GM15510 (cell line): ENCODE data around the gene TNC.

Experiments
- POLR2A ChIP-seq: IDR thresholded peaks from 3 replicates; pipeline ENCODE4 v1.6.1; 2011; ENCODE audit warnings: borderline replicate concordance; ENCODE audit not compliant: insufficient read length; ENCODE audit errors: extremely low read depth

Gene TNC

DNA sequence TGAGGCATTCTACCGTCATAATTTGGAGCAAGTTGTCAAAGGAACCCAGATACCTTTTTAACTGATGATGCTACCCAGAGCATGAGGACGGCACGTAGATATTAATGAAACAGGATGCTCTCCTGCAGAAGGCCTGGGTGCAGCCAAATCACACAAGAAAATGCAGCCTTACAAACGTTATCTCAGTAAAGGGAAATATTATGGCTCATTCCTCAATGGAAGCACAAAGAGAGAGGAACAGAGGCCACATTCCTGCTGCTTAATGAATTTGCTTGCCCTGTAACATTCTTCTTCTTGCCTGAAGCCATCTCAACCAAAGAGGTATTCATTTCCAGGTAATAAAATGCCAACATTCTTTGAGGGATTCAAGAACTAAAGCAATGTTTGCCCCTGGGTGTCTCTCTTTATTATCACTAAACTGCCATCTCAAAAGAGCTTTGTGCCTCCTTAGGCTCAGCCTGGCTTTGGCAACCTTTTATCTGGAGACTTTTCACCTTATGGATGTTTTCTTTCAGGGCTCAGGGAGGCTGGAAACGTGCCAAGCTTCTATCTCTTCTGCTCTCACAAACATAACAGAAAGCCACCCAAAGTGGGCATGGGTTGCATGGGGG, 92.9 kb downstream of the TNC start:
- no peak for TF ChIP-seq POLR2A

DNA sequence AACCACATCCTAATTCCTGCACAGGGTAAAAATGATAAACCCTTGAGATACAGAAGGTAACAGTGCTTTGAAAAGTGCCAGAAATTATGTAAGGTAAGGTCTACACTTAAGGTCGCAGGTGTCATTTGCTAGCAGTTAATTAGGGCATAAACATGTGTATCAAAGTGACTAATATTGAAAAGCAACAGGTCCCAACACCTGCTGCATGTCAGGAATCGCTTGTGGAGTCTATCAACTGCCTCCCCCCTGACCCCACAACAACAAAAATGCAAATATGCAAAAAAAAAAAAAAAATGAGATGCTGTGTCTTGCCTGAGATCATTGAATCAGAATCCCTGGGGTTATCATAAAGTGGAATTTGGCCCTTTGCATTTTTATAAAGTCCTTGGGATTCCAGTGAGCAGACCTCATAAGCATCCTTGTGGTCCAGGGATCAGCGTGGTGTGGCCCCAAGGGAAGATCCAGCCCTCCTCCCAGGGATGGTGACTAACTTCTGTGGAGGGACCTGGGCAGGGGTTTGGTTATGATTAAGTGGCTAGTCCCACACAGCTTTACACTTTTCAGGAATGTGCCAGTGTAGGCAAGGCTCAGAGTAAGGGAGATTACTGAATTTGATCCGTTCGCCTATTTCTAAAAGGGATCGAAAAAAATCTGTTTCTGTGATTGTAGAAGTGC, 95.1 kb downstream of the TNC start:
- no peak for TF ChIP-seq POLR2A

DNA sequence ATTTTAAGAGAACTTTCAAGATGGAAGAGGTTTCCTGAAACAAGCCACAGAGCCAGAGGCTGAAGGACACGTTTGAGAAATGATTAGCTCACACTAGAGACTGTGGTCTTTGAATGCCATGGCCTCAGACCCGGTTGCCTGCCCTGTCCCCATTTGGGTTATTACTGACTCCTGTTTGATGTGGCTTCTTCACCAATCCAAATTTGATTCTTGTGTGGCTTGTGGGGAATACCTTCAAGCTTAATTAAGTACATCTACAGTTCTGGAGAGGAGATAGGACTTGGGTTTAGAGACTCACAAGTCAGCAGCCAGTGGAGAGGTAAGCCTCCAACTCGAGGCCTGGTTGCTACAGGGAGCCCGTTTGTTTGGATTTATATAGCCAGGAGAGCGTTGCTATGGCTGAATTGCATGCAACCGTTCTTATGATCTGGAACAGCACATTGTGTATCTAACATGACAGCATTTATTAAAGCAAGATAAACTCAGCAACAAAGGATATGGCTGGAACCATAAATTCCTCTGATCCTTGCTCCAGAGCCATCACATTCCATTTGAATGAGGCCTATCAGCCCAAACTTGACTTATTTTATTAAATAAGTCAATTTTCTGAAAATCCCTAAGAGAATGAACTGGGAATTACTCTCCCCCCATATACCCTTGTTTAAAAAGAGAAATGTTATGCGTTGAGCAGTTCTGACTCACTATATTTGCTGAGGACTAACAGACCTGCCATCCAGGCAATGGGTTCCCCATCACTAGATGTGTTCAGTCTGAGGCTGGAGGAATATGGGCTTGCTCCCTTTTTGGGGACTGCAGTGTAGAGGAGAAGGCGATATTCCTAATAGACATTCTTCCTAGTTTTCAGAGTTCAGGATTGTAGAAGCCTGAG, 99.2 kb downstream of the TNC start:
- no peak for TF ChIP-seq POLR2A

DNA sequence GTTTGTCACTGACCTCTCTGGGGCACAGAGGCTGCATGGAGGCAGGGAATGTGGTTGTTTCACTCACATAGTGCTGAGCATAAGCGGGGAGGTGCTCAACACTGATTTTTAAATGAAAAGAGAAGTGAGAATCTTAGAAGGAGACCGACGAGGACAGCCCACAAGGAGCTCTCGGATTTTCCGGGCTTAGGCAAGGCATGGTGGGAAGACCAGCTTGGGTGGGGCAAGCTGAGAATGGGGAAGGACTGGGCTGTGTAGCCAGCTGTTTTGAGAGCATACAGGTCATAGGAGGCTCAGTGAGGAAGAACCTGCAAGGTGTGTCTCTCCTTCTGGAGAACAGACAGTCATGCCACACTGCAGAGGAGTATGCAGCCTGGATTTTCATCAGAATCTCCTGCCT, 101.6 kb downstream of the TNC start:
- TF ChIP-seq POLR2A: no peak

DNA sequence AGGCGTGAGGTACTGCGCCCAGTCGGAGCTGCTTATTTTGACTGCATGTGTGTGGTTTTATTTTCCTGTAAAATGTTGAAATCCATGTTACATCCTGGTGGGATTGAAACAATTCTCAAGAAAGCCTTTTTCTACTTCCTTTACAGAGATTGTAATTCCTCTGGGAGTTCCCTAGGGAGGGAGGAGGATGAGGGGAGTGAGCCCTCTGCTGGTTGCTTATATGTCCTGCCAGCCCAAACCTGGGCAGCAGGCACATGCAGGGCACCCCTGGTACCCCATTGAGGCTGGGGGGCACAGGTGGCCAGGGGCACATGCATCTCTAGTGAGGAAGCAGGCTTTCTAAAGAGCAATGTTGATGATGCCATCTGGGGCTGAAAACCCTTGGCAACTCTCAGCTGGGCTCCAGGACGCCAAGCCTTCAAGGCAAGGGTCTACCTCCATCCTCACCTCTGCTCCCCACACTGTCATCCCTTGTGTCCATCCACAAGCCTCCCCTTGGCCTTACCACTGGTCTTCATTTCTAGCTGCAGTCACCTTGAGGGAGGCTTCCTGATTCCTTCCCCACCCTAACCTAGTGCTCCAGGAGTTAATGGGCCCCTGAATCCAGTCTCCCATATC, 102.8 kb downstream of the TNC start:
- no peak for TF ChIP-seq POLR2A

DNA sequence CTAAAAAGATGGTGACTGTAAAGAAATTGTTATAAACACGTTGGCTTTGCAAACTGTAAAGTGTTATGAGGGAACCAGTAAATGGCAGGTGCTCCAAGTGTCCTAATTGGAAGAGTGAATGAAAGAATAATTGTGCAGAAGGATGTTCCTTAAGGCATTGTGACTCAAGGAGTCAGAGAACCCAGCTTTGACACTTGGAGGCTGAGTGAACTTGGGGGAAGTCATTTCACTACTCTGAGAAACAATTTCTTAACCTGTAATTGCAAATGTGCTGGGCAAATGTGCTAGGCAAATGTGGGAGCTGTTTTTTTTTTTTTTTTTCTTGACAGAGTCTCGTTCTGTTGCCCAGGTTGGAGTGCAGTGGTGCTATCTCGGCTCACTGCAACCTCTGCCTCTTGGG, 103.5 kb downstream of the TNC start:
- no peak for TF ChIP-seq POLR2A

DNA sequence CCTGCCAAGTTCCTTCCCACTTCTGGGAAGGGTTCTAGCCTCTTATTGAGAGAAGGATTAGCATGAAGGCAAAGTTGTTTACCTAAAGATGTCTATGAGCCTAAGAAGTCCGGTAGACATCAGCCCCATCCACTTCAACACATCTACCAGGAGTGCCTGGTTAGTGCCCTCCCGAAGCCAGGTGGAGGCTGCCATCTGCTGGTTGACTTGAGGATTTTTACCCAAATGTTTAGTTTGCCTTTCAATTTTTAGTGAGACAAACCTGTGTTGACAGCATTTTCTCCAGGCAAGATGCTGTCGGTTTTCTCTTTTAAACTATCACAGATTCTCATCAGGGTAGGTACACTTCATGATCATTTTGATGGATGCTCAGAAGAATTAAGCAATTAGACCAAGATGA, 104.0 kb downstream of the TNC start:
- TF ChIP-seq POLR2A: no peak

DNA sequence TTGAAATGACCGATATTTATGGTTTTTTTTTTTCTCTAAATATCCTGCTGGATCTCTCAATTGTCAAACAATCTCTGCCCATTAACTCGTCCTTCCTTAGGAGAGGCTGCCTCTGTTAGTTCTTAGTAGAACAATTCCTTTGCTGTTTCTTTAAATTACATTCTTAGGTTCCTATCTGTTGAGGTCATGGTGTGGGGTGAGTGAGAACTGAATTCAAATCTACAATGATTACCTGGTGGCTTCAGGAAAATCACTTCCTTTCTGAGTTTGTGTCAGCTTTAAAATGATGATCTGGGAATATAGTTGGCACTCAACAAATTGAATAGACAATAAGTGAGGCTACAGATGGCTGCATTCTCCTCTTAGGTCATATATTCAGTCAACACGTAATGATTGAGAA, 105.5 kb downstream of the TNC start:
- no peak for TF ChIP-seq POLR2A

DNA sequence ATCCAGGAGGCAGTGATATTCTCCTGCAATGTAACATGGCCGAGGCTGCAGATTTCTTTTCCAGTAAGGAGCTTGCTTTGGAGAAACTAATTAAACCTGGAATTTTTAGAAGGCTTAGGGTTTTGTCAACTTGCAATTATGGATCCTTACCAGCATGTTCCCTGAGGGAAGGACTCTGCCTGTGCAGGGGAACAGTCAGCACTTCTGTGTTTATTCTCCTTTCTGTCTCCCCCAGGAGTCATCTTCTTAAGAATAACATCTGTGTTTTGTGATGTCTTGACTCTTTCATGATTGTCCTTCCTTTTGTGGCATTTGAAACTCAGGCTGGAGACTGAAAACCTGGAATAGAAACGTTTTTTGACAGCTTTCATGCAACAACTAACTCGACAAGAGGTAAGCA, 107.1 kb downstream of the TNC start:
- no peak for TF ChIP-seq POLR2A

DNA sequence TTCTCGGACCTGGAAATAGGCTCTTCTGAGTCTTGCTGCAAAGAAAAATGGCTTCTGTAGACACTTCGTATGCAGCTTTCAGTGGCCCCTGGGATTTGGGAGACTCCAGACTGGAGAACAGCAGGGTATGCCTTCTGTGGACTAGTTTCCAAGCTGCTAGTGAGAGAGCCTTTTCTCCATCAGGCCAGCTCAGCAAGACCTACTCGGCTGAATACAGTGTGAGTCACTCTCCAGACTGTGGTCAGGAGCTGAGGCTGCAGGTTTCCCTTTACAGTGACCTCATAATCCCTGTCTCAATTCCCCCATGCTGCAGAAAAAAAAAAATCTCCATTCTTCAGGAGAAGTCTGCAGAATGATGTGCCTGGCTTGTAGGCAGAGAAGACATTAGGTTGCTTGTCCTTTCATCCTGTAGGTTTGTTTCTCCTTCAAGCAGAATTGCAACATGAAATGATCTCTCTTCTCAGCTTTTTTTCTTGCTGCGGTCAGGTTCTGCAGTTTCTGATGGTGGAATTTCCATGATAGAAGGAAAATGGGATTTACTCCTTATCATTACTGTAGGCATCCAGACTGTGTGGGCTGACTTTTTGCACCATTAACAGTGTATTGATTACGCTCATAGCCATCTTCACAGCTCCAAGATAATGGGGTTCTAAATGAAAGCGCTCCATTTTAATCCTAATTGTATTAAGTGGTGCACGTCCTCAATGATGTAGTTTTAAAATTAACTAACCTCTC, 109.3 kb downstream of the TNC start:
- TF ChIP-seq POLR2A: no peak

DNA sequence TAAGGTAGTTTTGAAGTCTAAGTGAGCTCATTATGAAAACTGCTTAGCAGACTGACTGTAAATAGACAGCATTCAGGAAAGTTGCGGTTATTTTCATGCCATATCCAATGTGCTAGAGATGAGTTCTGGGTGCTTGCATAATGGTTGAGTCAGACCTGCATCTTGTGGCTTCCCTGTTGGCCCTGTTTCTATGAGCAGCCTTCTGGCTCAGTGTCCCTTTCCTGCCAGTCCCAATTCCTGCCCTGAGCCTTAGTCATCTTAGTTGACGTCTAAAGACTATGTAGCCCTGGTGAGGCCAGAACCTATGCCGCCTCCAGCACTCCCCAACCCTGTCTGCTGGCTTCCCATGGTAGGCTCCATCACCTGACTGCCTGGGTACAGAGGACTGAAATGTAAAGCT, 111.3 kb downstream of the TNC start:
- no peak for TF ChIP-seq POLR2A

DNA sequence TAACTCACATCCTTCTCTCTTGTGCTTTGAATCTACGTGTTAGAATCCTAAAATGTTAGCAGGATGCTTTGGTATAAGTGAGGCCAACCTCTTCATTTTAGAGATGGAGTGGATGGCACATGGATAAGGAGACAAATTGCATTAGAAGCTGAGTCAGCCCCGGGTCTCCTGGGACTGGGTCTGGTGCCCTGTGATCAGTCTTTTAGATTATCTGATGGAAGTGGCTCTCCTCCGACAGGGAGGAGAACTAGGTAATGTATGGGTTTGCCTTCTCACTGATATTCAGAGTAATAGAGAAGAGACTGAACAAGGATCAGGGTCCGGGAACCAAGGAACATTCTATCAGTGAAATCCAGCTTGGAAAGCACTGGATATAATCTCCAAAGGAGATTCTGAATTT, 112.6 kb downstream of the TNC start:
- no peak for TF ChIP-seq POLR2A

DNA sequence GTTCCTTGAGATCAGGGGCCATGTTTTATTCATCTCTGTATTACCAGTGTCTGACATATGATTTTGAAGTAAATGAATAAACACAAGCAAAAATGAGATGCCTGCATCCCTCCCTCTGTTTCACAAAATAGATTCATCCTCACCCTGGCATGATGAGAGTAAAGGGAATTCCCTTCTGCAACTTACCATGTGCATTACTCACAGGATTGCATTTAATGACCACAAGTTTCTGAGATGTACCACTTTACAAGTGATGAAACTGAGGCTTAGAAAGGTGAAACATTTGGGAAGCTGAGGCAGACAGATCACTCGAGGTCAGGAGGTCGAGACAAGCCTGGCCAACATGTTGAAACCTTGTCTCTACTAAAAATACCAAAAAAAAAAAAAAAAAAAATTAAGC, 113.4 kb downstream of the TNC start:
- no peak for TF ChIP-seq POLR2A

DNA sequence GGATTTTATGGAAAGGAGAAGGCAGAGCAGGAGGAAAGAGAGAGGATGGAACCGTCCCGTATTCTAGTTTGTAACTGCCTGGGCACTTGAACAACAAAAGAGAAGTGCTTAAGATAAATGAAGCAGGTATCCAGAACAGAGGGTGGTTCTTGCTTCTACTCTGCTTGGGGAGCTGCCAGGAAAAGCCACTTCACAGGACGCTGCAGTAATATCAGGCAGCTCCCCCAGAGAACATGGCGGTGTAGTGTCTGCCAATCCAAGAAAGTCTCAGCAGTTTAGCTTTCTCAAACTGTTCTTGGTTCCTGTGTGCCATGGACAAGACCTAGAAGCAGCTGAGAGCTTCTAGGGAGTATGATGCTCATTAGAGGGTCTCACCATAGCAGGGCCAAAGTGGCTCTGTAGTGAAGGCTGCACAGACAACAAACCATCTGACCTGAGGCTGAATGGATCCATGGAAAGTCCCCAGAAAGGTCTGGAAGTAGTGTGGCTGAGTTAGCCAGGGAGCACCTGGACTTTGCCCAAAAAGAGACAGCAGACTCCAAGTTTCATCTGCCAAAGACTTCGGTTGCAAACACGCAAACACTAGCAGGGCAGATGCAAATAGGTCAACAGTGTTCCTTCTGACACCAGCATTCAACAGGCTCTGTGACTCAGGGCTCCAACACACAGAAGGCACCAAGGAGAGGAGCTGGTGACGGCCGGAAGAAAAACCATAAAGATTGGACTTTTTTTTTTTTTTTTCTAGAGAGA, 115.4 kb downstream of the TNC start:
- TF ChIP-seq POLR2A: no peak
